ENCODE data around the gene APOA4. TPM values are rescaled to one million over a fixed set of nuclear protein-coding genes. Genes with fewer than 3 reads are reported as not detected.

The APOA4 gene
- total RNA-seq (2014; rRNA removed; shearing (Covaris generic); ENCODE audit: low replicate concordance), result not detected in 2 replicates

DNA sequence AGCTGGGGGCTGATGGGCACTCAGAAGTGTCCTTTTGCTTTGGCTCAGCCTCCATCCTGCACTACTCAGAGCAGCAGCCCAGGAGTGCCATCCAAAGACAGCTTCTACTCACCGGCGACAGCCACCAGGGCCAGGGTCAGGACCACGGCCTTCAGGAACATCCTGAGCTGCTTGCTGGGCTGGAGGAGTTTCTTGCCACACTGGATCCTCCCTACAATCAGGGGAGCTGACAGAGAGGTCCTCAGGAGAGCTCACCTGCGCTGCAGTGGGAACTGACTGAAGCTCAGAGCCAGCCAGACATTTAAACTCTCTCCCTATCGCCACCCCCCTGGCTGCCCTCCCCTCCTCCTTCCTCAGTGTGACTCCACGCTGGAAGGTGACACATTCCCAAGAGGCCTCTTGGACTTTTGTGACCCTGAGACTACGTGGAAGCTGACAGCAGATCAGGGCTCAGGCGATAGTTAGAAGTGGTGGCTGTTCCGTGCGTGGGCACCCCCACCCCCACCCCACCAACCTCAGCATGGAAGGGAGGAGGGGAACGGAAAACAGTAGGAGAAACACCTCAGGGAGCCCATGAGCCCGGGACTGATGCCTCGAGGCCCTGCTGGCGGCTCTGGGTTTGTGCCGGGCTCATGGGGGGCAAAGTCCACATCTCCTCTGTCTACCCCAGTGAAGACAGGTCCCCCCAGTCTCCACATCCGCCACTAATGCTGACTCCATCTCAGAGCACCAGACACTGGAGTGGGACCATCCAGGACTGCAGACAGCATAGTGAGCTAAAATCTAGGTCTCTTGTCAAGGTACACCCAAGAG lies at the start of gene APOA4:
APOA4 (minus strand) TSS at position 274 of the 813 bp plus-strand sequence; CDS start at position 161, 113 bp downstream.
- no peaks in the 10 kb centered on the region for H3K79me2 ChIP-seq (ENCODE audit: low read length)
- no peak within 1 kb of the TSS for H2AFZ ChIP-seq (ENCODE audit: low read length)
- no peak within 1 kb of the TSS for H3K9ac ChIP-seq (ENCODE audit: low read length)
- H3K36me3 ChIP-seq (ENCODE audit: insufficient read depth, low read length), result no peaks in the 10 kb centered on the region
- H3K27ac ChIP-seq (ENCODE audit: low read length), result no peak within 1 kb of the TSS
- no peaks in the 10 kb centered on the region for H3K9me3 ChIP-seq (ENCODE audit: low read length)
- H3K4me1 ChIP-seq (ENCODE audit: low read length), result no peaks in the 10 kb centered on the region
- no peak within 1 kb of the TSS for H3K4me2 ChIP-seq (ENCODE audit: low read depth, low read length, poor library complexity, severe bottlenecking)
- H3K4me3 ChIP-seq (ENCODE audit: low read length), result no peak within 1 kb of the TSS
- H4K20me1 ChIP-seq (ENCODE audit: insufficient read depth, low read depth, low read length), result no peaks in the 10 kb centered on the region
- no peaks in the 10 kb centered on the region for H3K9me2 ChIP-seq (replicated peaks; ENCODE audit: insufficient read depth, low read length)
- H3K27me3 ChIP-seq (ENCODE audit: low read length), result no peaks in the 10 kb centered on the region
- DNase-seq, result no peak

DNA sequence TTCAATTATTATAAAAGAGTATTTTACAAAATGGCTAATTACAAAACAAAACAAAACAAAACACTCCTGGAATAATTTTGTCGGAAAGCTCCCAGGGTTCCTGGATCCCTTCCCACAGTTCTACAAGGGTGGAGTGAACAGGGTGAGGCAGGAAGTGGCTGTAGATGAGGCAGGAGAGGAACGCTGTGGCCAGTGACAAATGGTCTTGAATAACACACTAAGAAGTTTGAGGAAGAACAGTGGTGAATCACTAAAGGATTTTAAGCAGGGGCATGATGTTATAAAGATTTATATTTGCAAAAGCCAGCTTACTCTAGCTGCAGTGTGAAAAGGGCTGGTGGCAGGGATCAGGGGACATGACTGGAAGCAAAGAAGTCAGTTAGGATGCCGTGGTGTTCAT lies 48.1 kb upstream of the APOA4 start:
- no peak overlapping the region for H3K4me3 ChIP-seq (ENCODE audit: low read length)
- no peaks in the 10 kb centered on the region for H4K20me1 ChIP-seq (ENCODE audit: insufficient read depth, low read depth, low read length)

DNA sequence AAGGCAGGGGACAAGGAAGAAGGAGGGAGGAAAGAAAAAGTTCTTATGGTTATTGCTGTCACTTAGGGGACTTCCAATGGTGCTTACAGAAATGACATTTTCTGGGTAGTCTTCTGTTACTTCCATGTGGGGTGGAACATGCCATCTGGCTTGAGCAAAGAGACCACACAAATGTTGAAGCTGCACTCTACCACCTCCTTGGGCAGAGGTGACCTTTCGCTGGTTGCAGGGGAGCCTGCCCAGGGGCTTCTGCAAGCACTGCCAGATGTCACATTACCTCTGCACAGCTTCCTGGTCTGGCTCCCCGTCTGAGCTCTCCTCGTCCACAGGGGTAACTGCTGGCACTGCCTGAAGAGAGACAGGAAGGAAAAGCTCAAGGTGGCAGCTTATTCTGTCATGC lies 47.0 kb upstream of the APOA4 start:
- no peaks in the 10 kb centered on the region for H4K20me1 ChIP-seq (ENCODE audit: insufficient read depth, low read depth, low read length)
- no peaks in the 10 kb centered on the region for H3K4me1 ChIP-seq (ENCODE audit: low read length)
- no peak overlapping the region for H3K27ac ChIP-seq (ENCODE audit: low read length)
- no peak overlapping the region for H3K9ac ChIP-seq (ENCODE audit: low read length)
- no peaks in the 10 kb centered on the region for H3K9me3 ChIP-seq (ENCODE audit: low read length)
- no peaks in the 10 kb centered on the region for H3K27me3 ChIP-seq (ENCODE audit: low read length)
- H3K79me2 ChIP-seq (ENCODE audit: low read length), result no peaks in the 10 kb centered on the region
- H3K4me3 ChIP-seq (ENCODE audit: low read length), result no peak overlapping the region
- no peak overlapping the region for H2AFZ ChIP-seq (ENCODE audit: low read length)
- no peaks in the 10 kb centered on the region for H3K36me3 ChIP-seq (ENCODE audit: insufficient read depth, low read length)
- no peaks in the 10 kb centered on the region for H3K9me2 ChIP-seq (replicated peaks; ENCODE audit: insufficient read depth, low read length)
- no peak overlapping the region for H3K4me2 ChIP-seq (ENCODE audit: low read depth, low read length, poor library complexity, severe bottlenecking)
- DNase-seq, result no peak

More for the DNA sequence above, 48.1 kb upstream of the APOA4 start:
- H3K27me3 ChIP-seq (ENCODE audit: low read length), result no peaks in the 10 kb centered on the region
- no peaks in the 10 kb centered on the region for H3K9me2 ChIP-seq (replicated peaks; ENCODE audit: insufficient read depth, low read length)
- H3K4me1 ChIP-seq (ENCODE audit: low read length), result no peaks in the 10 kb centered on the region
- H3K9ac ChIP-seq (ENCODE audit: low read length), result no peak overlapping the region
- no peak overlapping the region for H3K4me2 ChIP-seq (ENCODE audit: low read depth, low read length, poor library complexity, severe bottlenecking)
- H3K36me3 ChIP-seq (ENCODE audit: insufficient read depth, low read length), result no peaks in the 10 kb centered on the region
- no peaks in the 10 kb centered on the region for H3K9me3 ChIP-seq (ENCODE audit: low read length)
- H3K79me2 ChIP-seq (ENCODE audit: low read length), result no peaks in the 10 kb centered on the region
- no peak for DNase-seq
- H3K27ac ChIP-seq (ENCODE audit: low read length), result no peak overlapping the region
- H2AFZ ChIP-seq (ENCODE audit: low read length), result no peak overlapping the region

DNA sequence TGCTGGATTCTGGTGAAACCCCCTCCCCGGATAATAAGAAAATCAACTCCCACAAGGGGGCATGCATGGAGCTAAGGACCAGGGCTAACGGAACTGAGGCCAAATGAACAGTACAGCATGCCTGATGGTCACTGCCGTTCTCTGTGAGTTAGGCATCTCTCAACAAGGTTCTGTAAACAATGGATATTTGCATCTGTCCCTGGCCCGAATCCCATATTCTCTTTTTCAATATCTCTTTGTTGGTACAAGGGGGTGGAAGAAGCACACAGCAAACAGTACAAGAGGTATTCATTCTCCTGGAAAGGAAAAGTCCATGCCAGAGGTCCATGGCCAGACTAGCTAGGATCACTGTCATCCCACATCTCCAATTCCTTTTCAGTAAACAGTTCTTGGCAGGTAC lies 46.5 kb upstream of the APOA4 start:
- Histone ChIP-seq H3K79me2 (ENCODE audit: low read length) (no peaks in the 10 kb centered on the region), H3K9ac (ENCODE audit: low read length) (no peak overlapping the region), H4K20me1 (ENCODE audit: insufficient read depth, low read depth, low read length) (no peaks in the 10 kb centered on the region), H3K27me3 (ENCODE audit: low read length) (no peaks in the 10 kb centered on the region), H3K27ac (ENCODE audit: low read length) (no peak overlapping the region), H3K36me3 (ENCODE audit: insufficient read depth, low read length) (no peaks in the 10 kb centered on the region), H3K4me2 (ENCODE audit: low read depth, low read length, poor library complexity, severe bottlenecking) (no peak overlapping the region), H3K4me3 (ENCODE audit: low read length) (no peak overlapping the region), H3K4me1 (ENCODE audit: low read length) (no peaks in the 10 kb centered on the region), H2AFZ (ENCODE audit: low read length) (no peak overlapping the region), H3K9me3 (ENCODE audit: low read length) (no peaks in the 10 kb centered on the region), H3K9me2 (replicated peaks; ENCODE audit: insufficient read depth, low read length) (no peaks in the 10 kb centered on the region)
- no peak for DNase-seq

DNA sequence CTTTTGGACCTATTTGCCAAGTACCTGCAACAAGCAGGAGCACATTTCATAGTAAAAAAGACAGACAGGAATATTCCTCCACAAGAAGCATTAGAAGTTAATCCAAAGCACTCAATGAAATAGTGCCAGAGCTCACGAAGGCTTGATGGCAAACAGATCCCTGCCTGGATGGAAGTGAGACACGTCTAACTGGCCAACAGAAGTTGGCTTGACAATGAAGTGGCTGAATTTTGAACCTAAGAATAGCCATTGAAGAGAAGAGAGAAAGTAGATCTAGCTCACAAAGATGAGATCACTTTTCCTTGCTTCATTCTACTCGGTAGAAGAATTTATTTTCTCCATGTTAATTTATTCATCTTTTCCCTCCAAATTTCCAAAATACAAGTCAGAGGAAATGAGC lies 45.0 kb upstream of the APOA4 start:
- no peaks in the 10 kb centered on the region for H3K9me3 ChIP-seq (ENCODE audit: low read length)
- no peak overlapping the region for H3K9ac ChIP-seq (ENCODE audit: low read length)
- no peak overlapping the region for H3K4me2 ChIP-seq (ENCODE audit: low read depth, low read length, poor library complexity, severe bottlenecking)
- no peaks in the 10 kb centered on the region for H3K27me3 ChIP-seq (ENCODE audit: low read length)
- H3K27ac ChIP-seq (ENCODE audit: low read length), result no peak overlapping the region
- no peaks in the 10 kb centered on the region for H3K79me2 ChIP-seq (ENCODE audit: low read length)
- no peak for DNase-seq
- no peak overlapping the region for H3K4me3 ChIP-seq (ENCODE audit: low read length)
- no peaks in the 10 kb centered on the region for H4K20me1 ChIP-seq (ENCODE audit: insufficient read depth, low read depth, low read length)
- H3K9me2 ChIP-seq (replicated peaks; ENCODE audit: insufficient read depth, low read length), result no peaks in the 10 kb centered on the region
- no peaks in the 10 kb centered on the region for H3K4me1 ChIP-seq (ENCODE audit: low read length)
- no peak overlapping the region for H2AFZ ChIP-seq (ENCODE audit: low read length)
- no peaks in the 10 kb centered on the region for H3K36me3 ChIP-seq (ENCODE audit: insufficient read depth, low read length)

DNA sequence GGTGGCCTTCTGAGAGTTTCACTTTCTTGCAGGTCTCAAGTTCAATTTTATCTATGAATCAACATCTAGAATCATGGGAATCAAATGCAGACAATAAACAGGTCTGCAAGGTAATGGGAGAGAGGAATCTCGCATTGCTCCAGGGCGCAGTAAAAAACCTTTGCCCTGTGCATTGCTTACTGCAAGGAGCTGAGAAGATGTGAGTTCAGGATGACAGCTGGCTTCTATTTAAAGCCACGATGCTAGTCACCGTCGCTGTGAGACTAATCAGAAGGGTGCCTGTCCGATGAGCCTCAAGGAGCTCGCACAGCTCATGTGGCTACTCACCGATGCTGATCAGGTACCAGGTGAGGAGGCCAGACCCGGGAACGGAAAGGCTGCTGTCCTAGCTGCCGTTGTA lies 44.5 kb upstream of the APOA4 start:
- Histone ChIP-seq H3K27ac (ENCODE audit: low read length) (no peak overlapping the region), H3K27me3 (ENCODE audit: low read length) (no peaks in the 10 kb centered on the region), H3K9ac (ENCODE audit: low read length) (no peak overlapping the region), H4K20me1 (ENCODE audit: insufficient read depth, low read depth, low read length) (no peaks in the 10 kb centered on the region), H3K9me2 (replicated peaks; ENCODE audit: insufficient read depth, low read length) (no peaks in the 10 kb centered on the region), H3K4me2 (ENCODE audit: low read depth, low read length, poor library complexity, severe bottlenecking) (no peak overlapping the region), H3K9me3 (ENCODE audit: low read length) (no peaks in the 10 kb centered on the region), H3K79me2 (ENCODE audit: low read length) (no peaks in the 10 kb centered on the region), H3K4me1 (ENCODE audit: low read length) (no peaks in the 10 kb centered on the region), H2AFZ (ENCODE audit: low read length) (no peak overlapping the region), H3K4me3 (ENCODE audit: low read length) (no peak overlapping the region), H3K36me3 (ENCODE audit: insufficient read depth, low read length) (no peaks in the 10 kb centered on the region)
- DNase-seq, result no peak

DNA sequence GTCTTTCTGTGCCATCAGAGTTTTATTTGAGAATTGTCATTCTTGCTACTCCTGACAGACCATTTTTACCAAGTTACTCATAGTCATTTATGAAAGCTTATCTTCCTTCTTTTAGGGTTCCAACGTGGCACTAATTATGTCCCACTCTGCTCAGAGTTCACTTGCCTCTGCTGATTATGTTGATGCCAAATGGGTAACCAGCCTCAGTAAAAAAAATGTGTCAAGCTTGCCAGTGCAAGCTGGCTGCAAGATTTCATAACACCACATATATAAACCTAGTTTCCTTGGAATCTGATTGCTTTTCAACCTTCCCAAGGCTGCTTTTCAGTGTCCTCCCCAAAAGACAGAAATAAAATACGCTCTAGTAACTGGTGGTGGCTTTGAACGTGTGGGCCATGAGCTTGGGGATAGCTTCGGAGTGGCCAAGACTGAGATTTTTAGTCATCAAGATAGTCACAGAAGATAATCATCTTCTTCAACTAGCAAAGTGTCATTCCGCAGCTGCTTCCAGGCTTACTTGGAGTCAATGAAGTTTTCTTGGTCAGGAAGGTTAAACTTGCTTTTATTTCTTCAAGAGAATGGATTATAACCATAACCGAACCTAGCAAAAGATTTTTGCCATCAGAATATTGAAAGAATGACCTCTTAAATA lies 43.8 kb upstream of the APOA4 start:
- no peak for DNase-seq
- H3K4me3 ChIP-seq (ENCODE audit: low read length), result no peak overlapping the region
- H3K9me2 ChIP-seq (replicated peaks; ENCODE audit: insufficient read depth, low read length), result no peaks in the 10 kb centered on the region
- no peaks in the 10 kb centered on the region for H3K27me3 ChIP-seq (ENCODE audit: low read length)
- H3K79me2 ChIP-seq (ENCODE audit: low read length), result no peaks in the 10 kb centered on the region
- no peaks in the 10 kb centered on the region for H3K9me3 ChIP-seq (ENCODE audit: low read length)
- no peaks in the 10 kb centered on the region for H3K4me1 ChIP-seq (ENCODE audit: low read length)
- no peak overlapping the region for H3K4me2 ChIP-seq (ENCODE audit: low read depth, low read length, poor library complexity, severe bottlenecking)
- H2AFZ ChIP-seq (ENCODE audit: low read length), result no peak overlapping the region
- H3K9ac ChIP-seq (ENCODE audit: low read length), result no peak overlapping the region
- H3K36me3 ChIP-seq (ENCODE audit: insufficient read depth, low read length), result no peaks in the 10 kb centered on the region
- H3K27ac ChIP-seq (ENCODE audit: low read length), result no peak overlapping the region
- H4K20me1 ChIP-seq (ENCODE audit: insufficient read depth, low read depth, low read length), result no peaks in the 10 kb centered on the region

DNA sequence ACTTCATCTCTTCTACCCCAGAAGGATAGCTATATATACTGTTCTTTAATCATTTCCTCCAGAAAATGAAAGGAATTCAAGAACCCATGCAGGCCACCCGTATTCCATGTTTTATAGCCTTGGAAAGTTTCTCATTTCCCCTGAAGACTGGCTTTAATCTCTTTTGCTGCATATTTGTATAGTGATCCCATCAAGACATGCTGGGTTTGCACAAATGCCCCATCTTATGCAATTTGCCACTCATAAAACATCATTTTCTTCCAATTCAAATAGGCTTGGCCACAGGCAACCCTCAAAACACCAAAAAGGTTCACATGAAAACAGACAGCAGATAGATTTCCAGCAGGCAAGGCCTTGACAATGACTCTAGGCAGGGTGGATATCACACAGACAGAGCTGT lies 42.6 kb upstream of the APOA4 start:
- Histone ChIP-seq H3K4me1 (ENCODE audit: low read length) (no peaks in the 10 kb centered on the region), H3K4me2 (ENCODE audit: low read depth, low read length, poor library complexity, severe bottlenecking) (no peak overlapping the region), H3K36me3 (ENCODE audit: insufficient read depth, low read length) (no peaks in the 10 kb centered on the region), H3K9me2 (replicated peaks; ENCODE audit: insufficient read depth, low read length) (no peaks in the 10 kb centered on the region), H3K27me3 (ENCODE audit: low read length) (no peaks in the 10 kb centered on the region), H2AFZ (ENCODE audit: low read length) (no peak overlapping the region), H3K79me2 (ENCODE audit: low read length) (no peaks in the 10 kb centered on the region), H3K4me3 (ENCODE audit: low read length) (no peak overlapping the region), H3K27ac (ENCODE audit: low read length) (no peak overlapping the region), H3K9ac (ENCODE audit: low read length) (no peak overlapping the region), H4K20me1 (ENCODE audit: insufficient read depth, low read depth, low read length) (no peaks in the 10 kb centered on the region), H3K9me3 (ENCODE audit: low read length) (no peaks in the 10 kb centered on the region)
- DNase-seq, result no peak

Data from Karpas-422 (cell line).